Skin epidermis (tissue), 12 donors: Measurements from ENCODE around the gene CTNND2.
"Not testable (repeated sequence)": the region's sequence is repeated elsewhere in the genome, so short reads cannot be mapped to it uniquely, and the experiment has no call there.

Source experiments
- H3K27ac ChIP-seq, 21 experiments: fragments of 200-600 bp; sonication (generic) in 11 of 21; one replicate each; pipeline ENCODE4 v1.5.0; 2020; ENCODE audit warnings: mild to moderate bottlenecking in 3 of 21, inconsistent platforms in 2 of 21, moderate library complexity in 2 of 21
- H3K4me3 ChIP-seq, 7 experiments: fragments of 200-600 bp; sonication (generic) in 2 of 7; one replicate each; pipeline ENCODE4 v1.5.0; 2020; ENCODE audit warnings: inconsistent platforms in 2 of 7, mild to moderate bottlenecking in 2 of 7, moderate library complexity in 1 of 7

CTNND2 gene

GRCh38 chr5:11040345-11040744 lies 863.9 kb downstream of the CTNND2 start:
- Histone ChIP-seq H3K4me3 (no peak overlapping the region), H3K27ac (no peak overlapping the region)

GRCh38 chr5:11038772-11039171 lies 865.5 kb downstream of the CTNND2 start:
- no peak overlapping the region for H3K4me3 ChIP-seq
- H3K27ac ChIP-seq = no peak overlapping the region

GRCh38 chr5:11037941-11038340 lies 866.3 kb downstream of the CTNND2 start:
- no peak overlapping the region for H3K4me3 ChIP-seq
- H3K27ac ChIP-seq = no peak overlapping the region

- H3K4me3 ChIP-seq = no peak overlapping the region
- no peak overlapping the region for H3K27ac ChIP-seq
These were observed 867.2 kb downstream of the CTNND2 start for GRCh38 chr5:11037080-11037479.

DNA sequence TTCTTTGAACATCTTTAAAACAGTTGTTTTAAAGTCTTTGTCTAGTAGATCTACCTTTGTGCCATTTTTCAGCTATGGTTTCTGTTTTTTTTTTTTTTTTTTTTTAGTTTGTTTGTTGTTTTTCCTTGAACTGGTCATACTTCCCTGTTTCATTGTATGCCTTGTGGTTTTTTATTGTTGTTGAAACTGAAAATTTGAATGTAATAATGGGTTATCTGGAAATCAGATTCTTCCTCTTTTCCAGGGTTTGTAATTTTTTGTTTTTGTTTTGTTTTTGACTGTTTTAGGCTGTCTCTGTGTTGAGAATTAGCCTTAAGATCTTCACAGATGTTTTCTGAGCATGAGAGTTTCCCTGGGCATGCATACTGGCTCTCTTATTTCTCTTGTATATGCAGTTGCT lies 873.6 kb downstream of the CTNND2 start:
- Histone ChIP-seq H3K27ac (no peak overlapping the region), H3K4me3 (no peak overlapping the region)

GRCh38 chr5:11027660-11028059 lies 876.6 kb downstream of the CTNND2 start:
- Histone ChIP-seq H3K27ac (no peak overlapping the region), H3K4me3 (no peak overlapping the region)

- H3K27ac ChIP-seq = no peak overlapping the region
- H3K4me3 ChIP-seq = no peak overlapping the region
These were observed 877.7 kb downstream of the CTNND2 start for GRCh38 chr5:11026543-11026942.

GRCh38 chr5:11023945-11024344 lies 880.3 kb downstream of the CTNND2 start:
- Histone ChIP-seq H3K4me3 (no peak overlapping the region), H3K27ac (no peak overlapping the region)

DNA sequence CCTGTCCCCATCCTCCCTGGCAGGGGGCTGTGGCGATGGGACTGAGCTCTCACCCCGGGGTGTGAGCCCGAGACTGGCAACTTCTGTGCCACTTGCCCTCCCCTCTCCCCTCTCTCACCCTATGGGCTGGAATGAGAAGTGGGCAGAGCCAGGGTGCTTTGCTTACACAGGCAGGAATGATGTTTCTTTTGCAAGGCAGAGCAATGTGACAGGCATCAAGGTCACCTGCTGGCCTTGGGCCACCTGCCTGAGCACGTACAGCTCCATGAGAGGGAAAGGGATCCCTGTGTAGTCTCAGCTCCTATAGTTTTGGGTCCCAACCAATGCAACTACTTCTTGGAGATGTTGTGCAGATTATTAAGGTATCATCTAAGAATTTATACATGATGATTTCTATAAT lies 890.5 kb downstream of the CTNND2 start:
- H3K4me3 ChIP-seq = no peak overlapping the region
- H3K27ac ChIP-seq = no peak overlapping the region

- H3K27ac ChIP-seq = no peak overlapping the region
- no peak overlapping the region for H3K4me3 ChIP-seq
These were observed 892.0 kb downstream of the CTNND2 start for GRCh38 chr5:11012295-11012694.

DNA sequence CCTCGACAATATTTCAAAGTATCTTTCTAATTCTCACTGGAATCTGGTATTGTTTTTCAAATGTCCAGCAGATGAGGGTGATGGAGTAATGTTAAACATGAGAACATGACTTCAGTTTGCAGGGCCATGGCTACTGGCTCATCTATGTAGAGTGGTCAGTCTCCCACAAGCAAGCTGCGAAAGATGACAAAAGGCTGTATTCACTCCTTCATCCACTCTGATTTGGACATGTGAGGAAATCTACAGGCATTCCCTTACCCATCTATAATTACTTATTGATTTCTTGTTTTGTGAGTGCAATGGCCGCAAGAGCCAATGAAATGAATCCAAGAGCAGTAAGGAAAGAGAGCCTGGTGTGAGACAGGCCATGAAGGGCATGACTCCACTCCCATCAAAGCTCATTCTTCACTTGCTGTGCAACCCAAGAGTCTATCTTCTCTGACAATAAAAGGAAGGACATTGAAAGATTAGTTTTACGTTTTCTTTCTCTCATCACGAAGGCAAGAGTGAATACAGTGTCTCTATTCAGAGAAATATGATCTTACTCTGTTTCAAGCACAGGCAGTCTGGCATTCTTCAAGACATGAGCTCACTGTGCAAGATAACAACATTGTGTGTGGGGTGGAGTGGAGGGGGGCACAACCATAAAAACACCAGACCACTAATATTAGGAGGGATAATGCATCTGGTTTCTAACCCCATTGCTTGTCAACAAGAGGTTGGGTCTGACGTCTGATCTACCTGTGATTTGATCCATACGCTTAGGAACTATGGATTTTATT lies 893.6 kb downstream of the CTNND2 start:
- H3K27ac ChIP-seq = no peak overlapping the region
- no peak overlapping the region for H3K4me3 ChIP-seq

DNA sequence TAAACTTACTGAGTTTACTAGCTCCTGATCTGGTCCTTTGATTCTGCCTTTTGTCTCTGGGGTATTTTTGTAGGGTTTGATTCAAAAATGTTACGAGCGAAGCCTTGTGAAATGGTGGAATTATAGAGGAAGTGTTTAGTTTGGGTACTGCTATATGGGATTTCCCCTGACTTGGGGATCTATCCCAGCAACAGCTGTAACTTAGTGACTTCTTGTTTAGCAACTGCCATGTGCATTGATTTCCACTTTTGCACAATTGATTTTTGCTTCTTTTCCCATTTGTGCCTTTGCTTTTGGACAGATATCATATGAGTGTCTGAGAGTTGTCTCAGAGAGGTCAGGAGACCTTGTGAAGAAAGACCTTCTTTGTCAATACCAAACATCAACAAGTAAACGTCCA lies 894.7 kb downstream of the CTNND2 start:
- Histone ChIP-seq H3K4me3 (no peak overlapping the region), H3K27ac (no peak overlapping the region)

DNA sequence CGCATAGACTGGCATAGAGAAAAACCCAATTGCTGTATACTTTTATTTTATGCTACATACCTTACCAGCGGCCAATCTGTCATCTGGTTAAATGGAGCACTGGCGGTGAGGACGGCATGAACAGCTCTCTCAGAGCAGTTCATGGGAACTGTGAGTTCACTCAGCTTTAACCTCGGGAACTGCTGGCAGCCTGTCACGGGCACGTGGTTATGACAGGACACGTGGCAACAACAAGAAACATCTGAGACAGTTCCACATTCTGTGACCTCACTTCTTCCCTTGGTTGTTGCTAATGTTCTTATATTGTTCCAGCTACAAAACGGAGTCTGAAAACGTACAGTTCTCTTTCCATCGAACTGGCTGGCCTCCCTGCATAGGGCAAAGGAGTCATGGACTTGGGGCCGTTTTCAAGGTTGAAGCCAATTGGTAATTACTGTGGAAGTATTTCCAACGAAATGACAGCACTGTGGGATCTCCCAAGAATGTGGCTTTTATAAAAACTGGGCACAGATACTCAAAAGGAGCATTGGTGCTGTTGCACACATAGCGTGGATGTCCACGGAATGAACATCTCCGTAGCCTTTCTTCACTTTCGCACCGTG lies 896.9 kb downstream of the CTNND2 start:
- Histone ChIP-seq H3K27ac (no peak overlapping the region), H3K4me3 (no peak overlapping the region)

DNA sequence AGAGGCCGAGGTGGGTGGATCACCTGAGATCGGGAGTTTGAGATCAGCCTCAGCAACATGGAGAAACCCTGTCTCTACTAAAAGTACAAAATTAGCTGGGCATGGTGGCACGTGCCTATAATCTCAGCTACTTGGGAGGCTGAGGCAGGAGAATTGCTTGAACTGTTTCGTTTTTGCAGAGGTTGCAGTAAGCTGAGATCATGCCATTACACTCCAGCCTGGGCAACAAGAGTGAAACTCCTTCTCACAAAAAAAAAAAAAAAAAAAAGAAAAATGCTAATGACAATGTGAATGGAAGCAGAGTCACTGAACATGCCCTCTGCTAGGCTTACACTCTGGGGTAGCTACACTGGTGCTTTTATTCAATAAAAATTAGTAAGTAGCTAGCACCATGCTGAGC lies 899.7 kb downstream of the CTNND2 start:
- H3K27ac ChIP-seq, H3K4me3 ChIP-seq: not testable (repeated sequence)

- H3K4me3 ChIP-seq = no peak overlapping the region
- H3K27ac ChIP-seq = no peak overlapping the region
These were observed 903.5 kb downstream of the CTNND2 start for GRCh38 chr5:11000515-11001353.

GRCh38 chr5:10999714-11000113 lies 904.5 kb downstream of the CTNND2 start:
- Histone ChIP-seq H3K4me3 (no peak overlapping the region), H3K27ac (no peak overlapping the region)

- no peak overlapping the region for H3K4me3 ChIP-seq
- no peak overlapping the region for H3K27ac ChIP-seq
These were observed 908.4 kb downstream of the CTNND2 start for GRCh38 chr5:10995891-10996290.

DNA sequence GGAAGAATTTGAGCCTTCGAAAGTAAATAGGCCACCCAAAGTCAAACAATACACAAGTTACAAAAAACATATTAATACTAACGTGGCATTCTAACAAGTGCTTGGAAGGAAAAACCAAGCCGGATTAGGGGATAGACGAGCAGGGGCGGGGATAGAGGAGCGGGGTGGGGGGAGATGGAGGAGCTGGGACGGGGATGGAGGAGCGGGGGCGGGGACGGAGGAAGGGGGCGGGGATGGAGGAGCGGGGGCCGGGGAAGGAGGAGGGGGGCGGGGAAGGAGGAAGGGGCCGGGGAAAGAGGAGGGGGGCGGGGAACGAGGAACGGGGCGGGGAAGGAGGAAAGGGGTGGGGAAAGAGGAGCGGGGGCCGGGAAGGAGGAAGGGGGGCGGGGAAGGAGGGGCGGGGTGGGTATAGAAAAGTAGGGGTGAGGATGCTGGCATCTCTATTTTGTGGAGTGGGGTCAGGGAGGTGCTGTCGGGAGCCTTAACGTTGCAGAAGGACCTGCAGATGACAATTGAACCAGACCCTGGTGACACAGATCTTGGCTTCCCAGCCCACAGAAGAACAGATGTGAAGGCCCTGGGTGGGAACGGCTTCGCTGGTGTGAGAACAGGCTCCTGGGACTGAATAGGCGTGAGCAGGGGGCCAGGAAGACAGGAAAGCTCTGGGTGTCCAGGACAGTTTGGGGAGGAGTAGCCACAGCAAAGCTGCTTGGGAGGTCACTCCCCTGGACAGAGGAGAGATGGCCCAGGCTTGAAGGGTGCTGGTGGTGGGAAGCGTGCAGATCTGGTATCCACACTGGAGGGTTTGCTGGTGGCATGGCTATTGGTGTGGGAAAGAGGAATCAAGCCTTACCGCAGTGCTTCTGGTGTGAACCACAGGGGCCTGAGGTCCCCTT lies 909.9 kb downstream of the CTNND2 start:
- Histone ChIP-seq H3K4me3 (no peak overlapping the region), H3K27ac (no peak overlapping the region)

- Histone ChIP-seq H3K4me3 (no peak overlapping the region), H3K27ac (no peak overlapping the region)
These were observed 913.6 kb downstream of the CTNND2 start for GRCh38 chr5:10990634-10991033.
